OCI-LY7 (cell line): Measurements from ENCODE around the gene EXPH5. TPM values are rescaled to one million over a fixed set of nuclear protein-coding genes. Genes with fewer than 3 reads are reported as not detected.

Source experiments
- BruUV-seq: library from RNA; stranded (reverse); fragments of 400-500 nt; replicated peaks from 2 replicates; lab custom pipeline; 2021; lab: Mats Ljungman, UMichigan
- CTCF ChIA-PET: fragments of 300-600 bp; sonication (Branson Sonifier 250); formaldehyde crosslinking; loops from one replicate; lab custom pipeline; 2022; ENCODE audit warnings: antibody characterized with exemption; ENCODE audit not compliant: unreplicated experiment; lab: Charles Lee
- POLR2A ChIA-PET: fragments of 300-600 bp; sonication (Branson Sonifier 250); formaldehyde crosslinking; loops from one replicate; lab custom pipeline; 2022; ENCODE audit warnings: antibody characterized with exemption; lab: Charles Lee
- DNase-seq: peaks from one replicate; pipeline ENCODE4 v3.0.0-alpha.2; 2015; ENCODE audit warnings: low spot score
- H2AFZ ChIP-seq: fragments of 200-600 bp; sonication (generic), shearing (Covaris generic); 2 replicates; pipeline ENCODE4 v1.6.1; 2014; ENCODE audit warnings: mild to moderate bottlenecking, antibody characterized with exemption, low read length, moderate library complexity
- H3K27ac ChIP-seq: fragments of 200-600 bp; sonication (generic); 2 replicates; pipeline ENCODE4 v1.5.1; 2014; ENCODE audit warnings: mixed run types, low read depth, mild to moderate bottlenecking, moderate library complexity, low read length, inconsistent platforms; ENCODE audit not compliant: poor library complexity, severe bottlenecking
- H3K36me3 ChIP-seq: fragments of 200-600 bp; sonication (generic); 2 replicates; pipeline ENCODE4 v1.6.1; 2014; ENCODE audit warnings: mild to moderate bottlenecking, antibody characterized with exemption, low read length, moderate library complexity, mixed read lengths; ENCODE audit not compliant: insufficient read depth
- H3K4me1 ChIP-seq: fragments of 200-600 bp; sonication (generic); 2 replicates; pipeline ENCODE4 v1.5.1; 2014; ENCODE audit warnings: mild to moderate bottlenecking, low read length; ENCODE audit not compliant: insufficient read depth, poor library complexity, severe bottlenecking
- H3K4me2 ChIP-seq: fragments of 200-600 bp; sonication (generic); 2 replicates; pipeline ENCODE4 v1.6.1; 2014; ENCODE audit warnings: mild to moderate bottlenecking, low read length
- H3K4me3 ChIP-seq: fragments of 200-600 bp; sonication (generic); 2 replicates; pipeline ENCODE4 v1.5.1; 2014; ENCODE audit warnings: mild to moderate bottlenecking, low read depth, low read length; ENCODE audit not compliant: poor library complexity, severe bottlenecking
- H3K79me2 ChIP-seq: fragments of 200-600 bp; sonication (generic); 2 replicates; pipeline ENCODE4 v1.6.1; 2016; ENCODE audit warnings: low read depth, mild to moderate bottlenecking, low read length, moderate library complexity, mixed read lengths; ENCODE audit not compliant: insufficient read depth
- H3K9me2 ChIP-seq: fragments of 200-600 bp; sonication (generic); 2 replicates; pipeline ENCODE4 v1.6.1; 2016; ENCODE audit warnings: mild to moderate bottlenecking, low read length, mixed read lengths; ENCODE audit not compliant: insufficient read depth
- H3K9me3 ChIP-seq: fragments of 200-600 bp; sonication (generic); 2 replicates; pipeline ENCODE4 v1.6.1; 2014; ENCODE audit warnings: mild to moderate bottlenecking, mixed run types, low read length, mixed read lengths
- H4K20me1 ChIP-seq: fragments of 200-600 bp; sonication (generic); 2 replicates; pipeline ENCODE4 v1.6.1; 2014; ENCODE audit warnings: mild to moderate bottlenecking, antibody characterized with exemption, low read length, moderate library complexity, mixed read lengths; ENCODE audit not compliant: insufficient read depth
- CTCF ChIP-seq: fragments of 200-600 bp; sonication (generic); conservative IDR thresholded peaks from 2 replicates; pipeline ENCODE4 v1.5.1; 2014; ENCODE audit warnings: mild to moderate bottlenecking, antibody characterized with exemption, low read length, moderate library complexity, mixed read lengths
- EZH2phosphoT487 ChIP-seq: fragments of 200-600 bp; sonication (generic); IDR thresholded peaks from 2 replicates; pipeline ENCODE4 v1.6.1; 2018; ENCODE audit warnings: low read depth, borderline replicate concordance, mild to moderate bottlenecking, mixed run types, antibody characterized with exemption, low read length, moderate library complexity, mixed read lengths
- intact Hi-C: fragments of 100-400 bp; cut with micrococcal nuclease; formaldehyde crosslinking; loops from one replicate; pipeline ENCODE4 v1.10.0; 2022; ENCODE audit not compliant: unreplicated experiment
- total RNA-seq, 2 experiments: library from RNA; depleted of rRNA in 1 of 2; stranded (reverse); fragments of >200 nt in 1 of 2; shearing (Covaris generic) in 1 of 2; gene quantifications; 2 replicates each; pipeline ENCODE4 v1.2.3, GENCODE V29; 2014 to 2022

The EXPH5 gene
- total RNA-seq, 2 experiments from 2014 or later = not detected

- Histone ChIP-seq H3K4me3 (no peak overlapping the region), H3K27ac (no peak overlapping the region), H4K20me1 (no peaks in the 10 kb centered on the region), H3K79me2 (no peaks in the 10 kb centered on the region), H3K4me1 (no peaks in the 10 kb centered on the region), H3K9me3 (no peaks in the 10 kb centered on the region), H2AFZ (no peak overlapping the region), H3K4me2 (no peak overlapping the region), H3K9me2 (no peaks in the 10 kb centered on the region), H3K36me3 (no peaks in the 10 kb centered on the region)
- BruUV-seq = no TSS peak
- ChIA-PET CTCF (no interaction called here), POLR2A (interaction anchor here (0.8 to 1.3 kb wide), 2 partner anchors 81 to 1883 kb away, joined by 3 read pairs; no protein-coding TSS in a partner anchor)
- no peak for TF ChIP-seq EZH2phosphoT487
- no peak for TF ChIP-seq CTCF
- DNase-seq = no peak
- intact Hi-C loops = no loop called here
Measured at GRCh38 chr11:108551651-108552462, 41.7 kb downstream of the EXPH5 start.

GRCh38 chr11:108549319-108549885 is 44.2 kb downstream of the EXPH5 start:
- Histone ChIP-seq H3K79me2 (no peaks in the 10 kb centered on the region), H3K9me2 (no peaks in the 10 kb centered on the region), H3K36me3 (no peaks in the 10 kb centered on the region), H3K9me3 (no peaks in the 10 kb centered on the region), H3K4me1 (no peaks in the 10 kb centered on the region), H4K20me1 (no peaks in the 10 kb centered on the region), H3K27ac (no peak overlapping the region), H3K4me2 (no peak overlapping the region), H3K4me3 (no peak overlapping the region), H2AFZ (no peak overlapping the region)
- no TSS peak for BruUV-seq
- POLR2A ChIA-PET = interaction anchor here (0.6 kb wide), 1 partner anchor 21 kb away, joined by 5 read pairs; no protein-coding TSS in a partner anchor
- DNase-seq = no peak
- intact Hi-C loops = no loop called here
- TF ChIP-seq EZH2phosphoT487 (no peak), CTCF (no peak)
- CTCF ChIA-PET = no interaction called here
